ENCODE measurements around the gene C19orf12. TPM values are rescaled to one million over a fixed set of nuclear protein-coding genes. Genes with fewer than 3 reads are reported as not detected.

Gene C19orf12
- total and polyA plus RNA-seq, 2 of the 13 experiments (the other 11 are each of a cell fraction or from before 2014, with no cell fraction given) = 17.7 to 34.4 TPM

DNA sequence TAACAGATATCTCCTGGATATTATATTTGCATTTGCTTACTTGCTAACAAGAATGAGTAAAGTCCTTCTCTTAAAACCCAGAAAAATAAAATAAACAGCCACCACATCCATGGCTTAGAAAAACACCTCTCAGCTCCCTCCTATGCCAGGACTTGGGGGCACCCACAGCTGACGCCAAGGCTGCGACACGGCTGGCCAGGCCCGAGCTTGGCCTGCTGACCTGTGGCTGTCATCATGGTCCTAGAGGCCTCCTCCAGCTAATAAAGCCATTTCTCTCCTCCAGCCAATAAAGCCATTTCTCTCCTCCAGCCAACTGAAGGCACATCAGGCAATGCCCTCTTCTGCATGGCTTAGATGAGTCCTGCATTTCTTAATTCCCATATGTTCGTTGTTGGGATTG is 20.9 kb downstream of the C19orf12 start (continued):
- TF ChIP-seq, protein P1, sequence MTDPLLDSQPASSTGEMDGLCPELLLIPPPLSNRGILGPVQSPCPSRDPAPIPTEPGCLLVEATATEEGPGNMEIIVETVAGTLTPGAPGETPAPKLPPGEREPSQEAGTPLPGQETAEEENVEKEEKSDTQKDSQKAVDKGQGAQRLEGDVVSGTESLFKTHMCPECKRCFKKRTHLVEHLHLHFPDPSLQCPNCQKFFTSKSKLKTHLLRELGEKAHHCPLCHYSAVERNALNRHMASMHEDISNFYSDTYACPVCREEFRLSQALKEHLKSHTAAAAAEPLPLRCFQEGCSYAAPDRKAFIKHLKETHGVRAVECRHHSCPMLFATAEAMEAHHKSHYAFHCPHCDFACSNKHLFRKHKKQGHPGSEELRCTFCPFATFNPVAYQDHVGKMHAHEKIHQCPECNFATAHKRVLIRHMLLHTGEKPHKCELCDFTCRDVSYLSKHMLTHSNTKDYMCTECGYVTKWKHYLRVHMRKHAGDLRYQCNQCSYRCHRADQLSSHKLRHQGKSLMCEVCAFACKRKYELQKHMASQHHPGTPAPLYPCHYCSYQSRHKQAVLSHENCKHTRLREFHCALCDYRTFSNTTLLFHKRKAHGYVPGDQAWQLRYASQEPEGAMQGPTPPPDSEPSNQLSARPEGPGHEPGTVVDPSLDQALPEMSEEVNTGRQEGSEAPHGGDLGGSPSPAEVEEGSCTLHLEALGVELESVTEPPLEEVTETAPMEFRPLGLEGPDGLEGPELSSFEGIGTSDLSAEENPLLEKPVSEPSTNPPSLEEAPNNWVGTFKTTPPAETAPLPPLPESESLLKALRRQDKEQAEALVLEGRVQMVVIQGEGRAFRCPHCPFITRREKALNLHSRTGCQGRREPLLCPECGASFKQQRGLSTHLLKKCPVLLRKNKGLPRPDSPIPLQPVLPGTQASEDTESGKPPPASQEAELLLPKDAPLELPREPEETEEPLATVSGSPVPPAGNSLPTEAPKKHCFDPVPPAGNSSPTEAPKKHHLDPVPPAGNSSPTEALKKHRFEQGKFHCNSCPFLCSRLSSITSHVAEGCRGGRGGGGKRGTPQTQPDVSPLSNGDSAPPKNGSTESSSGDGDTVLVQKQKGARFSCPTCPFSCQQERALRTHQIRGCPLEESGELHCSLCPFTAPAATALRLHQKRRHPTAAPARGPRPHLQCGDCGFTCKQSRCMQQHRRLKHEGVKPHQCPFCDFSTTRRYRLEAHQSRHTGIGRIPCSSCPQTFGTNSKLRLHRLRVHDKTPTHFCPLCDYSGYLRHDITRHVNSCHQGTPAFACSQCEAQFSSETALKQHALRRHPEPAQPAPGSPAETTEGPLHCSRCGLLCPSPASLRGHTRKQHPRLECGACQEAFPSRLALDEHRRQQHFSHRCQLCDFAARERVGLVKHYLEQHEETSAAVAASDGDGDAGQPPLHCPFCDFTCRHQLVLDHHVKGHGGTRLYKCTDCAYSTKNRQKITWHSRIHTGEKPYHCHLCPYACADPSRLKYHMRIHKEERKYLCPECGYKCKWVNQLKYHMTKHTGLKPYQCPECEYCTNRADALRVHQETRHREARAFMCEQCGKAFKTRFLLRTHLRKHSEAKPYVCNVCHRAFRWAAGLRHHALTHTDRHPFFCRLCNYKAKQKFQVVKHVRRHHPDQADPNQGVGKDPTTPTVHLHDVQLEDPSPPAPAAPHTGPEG (CRISPR knock-in tag; IDR thresholded peaks at IDR 0.05) = no peak
- TF ChIP-seq TAF1 (CRISPR knock-in tag; IDR thresholded peaks at IDR 0.05) (no peak), ZMYM4 (CRISPR knock-in tag; IDR thresholded peaks at IDR 0.05) (no peak), ZNF546 (CRISPR knock-in tag; conservative IDR thresholded peaks at IDR 0.05) (no peak), ZNF883 (CRISPR knock-in tag; IDR thresholded peaks at IDR 0.05; ENCODE audit: not compliant biosample characterization) (no peak), RFXANK (CRISPR knock-in tag; IDR thresholded peaks at IDR 0.05) (no peak), HDAC1 (CRISPR knock-in tag; IDR thresholded peaks at IDR 0.05) (no peak)
- TF ChIP-seq, protein P2, sequence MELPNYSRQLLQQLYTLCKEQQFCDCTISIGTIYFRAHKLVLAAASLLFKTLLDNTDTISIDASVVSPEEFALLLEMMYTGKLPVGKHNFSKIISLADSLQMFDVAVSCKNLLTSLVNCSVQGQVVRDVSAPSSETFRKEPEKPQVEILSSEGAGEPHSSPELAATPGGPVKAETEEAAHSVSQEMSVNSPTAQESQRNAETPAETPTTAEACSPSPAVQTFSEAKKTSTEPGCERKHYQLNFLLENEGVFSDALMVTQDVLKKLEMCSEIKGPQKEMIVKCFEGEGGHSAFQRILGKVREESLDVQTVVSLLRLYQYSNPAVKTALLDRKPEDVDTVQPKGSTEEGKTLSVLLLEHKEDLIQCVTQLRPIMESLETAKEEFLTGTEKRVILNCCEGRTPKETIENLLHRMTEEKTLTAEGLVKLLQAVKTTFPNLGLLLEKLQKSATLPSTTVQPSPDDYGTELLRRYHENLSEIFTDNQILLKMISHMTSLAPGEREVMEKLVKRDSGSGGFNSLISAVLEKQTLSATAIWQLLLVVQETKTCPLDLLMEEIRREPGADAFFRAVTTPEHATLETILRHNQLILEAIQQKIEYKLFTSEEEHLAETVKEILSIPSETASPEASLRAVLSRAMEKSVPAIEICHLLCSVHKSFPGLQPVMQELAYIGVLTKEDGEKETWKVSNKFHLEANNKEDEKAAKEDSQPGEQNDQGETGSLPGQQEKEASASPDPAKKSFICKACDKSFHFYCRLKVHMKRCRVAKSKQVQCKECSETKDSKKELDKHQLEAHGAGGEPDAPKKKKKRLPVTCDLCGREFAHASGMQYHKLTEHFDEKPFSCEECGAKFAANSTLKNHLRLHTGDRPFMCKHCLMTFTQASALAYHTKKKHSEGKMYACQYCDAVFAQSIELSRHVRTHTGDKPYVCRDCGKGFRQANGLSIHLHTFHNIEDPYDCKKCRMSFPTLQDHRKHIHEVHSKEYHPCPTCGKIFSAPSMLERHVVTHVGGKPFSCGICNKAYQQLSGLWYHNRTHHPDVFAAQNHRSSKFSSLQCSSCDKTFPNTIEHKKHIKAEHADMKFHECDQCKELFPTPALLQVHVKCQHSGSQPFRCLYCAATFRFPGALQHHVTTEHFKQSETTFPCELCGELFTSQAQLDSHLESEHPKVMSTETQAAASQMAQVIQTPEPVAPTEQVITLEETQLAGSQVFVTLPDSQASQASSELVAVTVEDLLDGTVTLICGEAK (IDR thresholded peaks at IDR 0.05) = no peak
- TF ChIP-seq, protein P2 (CRISPR knock-in tag; IDR thresholded peaks at IDR 0.05) = no peak
- TF ChIP-seq, protein P3, sequence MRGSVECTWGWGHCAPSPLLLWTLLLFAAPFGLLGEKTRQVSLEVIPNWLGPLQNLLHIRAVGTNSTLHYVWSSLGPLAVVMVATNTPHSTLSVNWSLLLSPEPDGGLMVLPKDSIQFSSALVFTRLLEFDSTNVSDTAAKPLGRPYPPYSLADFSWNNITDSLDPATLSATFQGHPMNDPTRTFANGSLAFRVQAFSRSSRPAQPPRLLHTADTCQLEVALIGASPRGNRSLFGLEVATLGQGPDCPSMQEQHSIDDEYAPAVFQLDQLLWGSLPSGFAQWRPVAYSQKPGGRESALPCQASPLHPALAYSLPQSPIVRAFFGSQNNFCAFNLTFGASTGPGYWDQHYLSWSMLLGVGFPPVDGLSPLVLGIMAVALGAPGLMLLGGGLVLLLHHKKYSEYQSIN (CRISPR knock-in tag; IDR thresholded peaks at IDR 0.05; ENCODE audit: borderline replicate concordance) = no peak
- TF ChIP-seq, protein P4, sequence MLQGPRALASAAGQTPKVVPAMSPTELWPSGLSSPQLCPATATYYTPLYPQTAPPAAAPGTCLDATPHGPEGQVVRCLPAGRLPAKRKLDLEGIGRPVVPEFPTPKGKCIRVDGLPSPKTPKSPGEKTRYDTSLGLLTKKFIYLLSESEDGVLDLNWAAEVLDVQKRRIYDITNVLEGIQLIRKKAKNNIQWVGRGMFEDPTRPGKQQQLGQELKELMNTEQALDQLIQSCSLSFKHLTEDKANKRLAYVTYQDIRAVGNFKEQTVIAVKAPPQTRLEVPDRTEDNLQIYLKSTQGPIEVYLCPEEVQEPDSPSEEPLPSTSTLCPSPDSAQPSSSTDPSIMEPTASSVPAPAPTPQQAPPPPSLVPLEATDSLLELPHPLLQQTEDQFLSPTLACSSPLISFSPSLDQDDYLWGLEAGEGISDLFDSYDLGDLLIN (CRISPR knock-in tag; IDR thresholded peaks at IDR 0.05; ENCODE audit: borderline replicate concordance) = no peak
